IPS DF 6.9 (cell line): ENCODE results near the gene ZNF581.
A peak's percentile ranks its signal among the peaks of the same experiment; 100 is the strongest.

Source experiments
- DNase-seq: peaks from one replicate; pipeline ENCODE4 v3.0.0-alpha.2; 2013; ENCODE audit warnings: low read depth, low spot score
- H3K27ac ChIP-seq: one replicate; pipeline ENCODE4 v1.5.1; 2013; ENCODE audit warnings: low read length, control low read depth
- H3K27me3 ChIP-seq: 2 replicates; pipeline ENCODE4 v1.6.1; 2013; ENCODE audit warnings: mild to moderate bottlenecking, low read length; ENCODE audit not compliant: control insufficient read depth, insufficient read depth
- H3K36me3 ChIP-seq: 2 replicates; pipeline ENCODE4 v1.6.1; 2013; ENCODE audit warnings: low read length; ENCODE audit not compliant: control insufficient read depth, insufficient read depth
- H3K4me1 ChIP-seq: 2 replicates; pipeline ENCODE4 v1.6.1; 2013; ENCODE audit warnings: low read length; ENCODE audit not compliant: control insufficient read depth, insufficient read depth
- H3K4me3 ChIP-seq: 2 replicates; pipeline ENCODE4 v1.5.1; 2013; ENCODE audit warnings: mild to moderate bottlenecking, low read length
- H3K9me3 ChIP-seq: 2 replicates; pipeline ENCODE4 v1.6.1; 2013; ENCODE audit warnings: low read length, inconsistent platforms; ENCODE audit not compliant: control insufficient read depth, insufficient read depth
- WGBS: extraction: QIAGEN DNeasy Blood & Tissue Kit; methylation state at CpG from one replicate; pipeline ENCODE4 v1.1.7; 2013; ENCODE audit warnings: mixed read lengths, missing lambda C conversion rate; ENCODE audit not compliant: insufficient read length, insufficient coverage; 5-methylcytosine and 5-hydroxymethylcytosine counted together

Gene ZNF581

GRCh38 chr19:55619286-55619685 is 24.2 kb upstream of the ZNF581 start:
- Histone ChIP-seq H3K4me3 (no peak overlapping the region), H3K4me1 (no peaks in the 10 kb centered on the region), H3K27me3 (no peaks in the 10 kb centered on the region), H3K27ac (no peak overlapping the region), H3K36me3 (peaks cover 22% of the 10 kb centered on the region), H3K9me3 (no peaks in the 10 kb centered on the region)
- WGBS: no CpG with 5 or more reads among the region's 3 CpGs
- DNase-seq: no peak

- H3K4me1 ChIP-seq: no peaks in the 10 kb centered on the region
- H3K36me3 ChIP-seq: peaks cover 11% of the 10 kb centered on the region
- DNase-seq: no peak
- no peaks in the 10 kb centered on the region for H3K27me3 ChIP-seq
- no CpG with 5 or more reads among the region's 12 CpGs for WGBS
- H3K27ac ChIP-seq: no peak overlapping the region
- H3K4me3 ChIP-seq: no peak overlapping the region
- no peaks in the 10 kb centered on the region for H3K9me3 ChIP-seq
These were observed 22.8 kb upstream of the ZNF581 start for GRCh38 chr19:55620410-55621204.

- H3K36me3 ChIP-seq: peaks cover 6% of the 10 kb centered on the region
- H3K4me3 ChIP-seq: no peak overlapping the region
- no peaks in the 10 kb centered on the region for H3K27me3 ChIP-seq
- no CpG with 5 or more reads among the region's 9 CpGs for WGBS
- H3K4me1 ChIP-seq: no peaks in the 10 kb centered on the region
- no peaks in the 10 kb centered on the region for H3K9me3 ChIP-seq
- no peak overlapping the region for H3K27ac ChIP-seq
- no peak for DNase-seq
These were observed 22.2 kb upstream of the ZNF581 start for GRCh38 chr19:55621205-55621672.

GRCh38 chr19:55621673-55622231 is 21.7 kb upstream of the ZNF581 start:
- H3K36me3 ChIP-seq: peaks cover 1% of the 10 kb centered on the region
- no peaks in the 10 kb centered on the region for H3K4me1 ChIP-seq
- no CpG with 5 or more reads among the region's 55 CpGs for WGBS
- H3K27ac ChIP-seq: no peak overlapping the region
- H3K27me3 ChIP-seq: no peaks in the 10 kb centered on the region
- no peak overlapping the region for H3K4me3 ChIP-seq
- H3K9me3 ChIP-seq: no peaks in the 10 kb centered on the region
- no peak for DNase-seq

- no peak for DNase-seq
- Histone ChIP-seq H3K36me3 (no peaks in the 10 kb centered on the region; the same call in 1 of the 2 replicates), H3K4me1 (no peaks in the 10 kb centered on the region), H3K27me3 (no peaks in the 10 kb centered on the region), H3K9me3 (no peaks in the 10 kb centered on the region), H3K4me3 (no peak overlapping the region), H3K27ac (no peak overlapping the region)
- no CpG with 5 or more reads among the region's 40 CpGs for WGBS
These were observed 21.0 kb upstream of the ZNF581 start for GRCh38 chr19:55622242-55622969.

GRCh38 chr19:55623130-55623529 is 20.3 kb upstream of the ZNF581 start:
- DNase-seq: no peak

GRCh38 chr19:55623561-55623960 is 19.9 kb upstream of the ZNF581 start:
- Histone ChIP-seq H3K27me3 (no peaks in the 10 kb centered on the region), H3K4me3 (no peak overlapping the region; the same call in 1 of the 2 replicates), H3K27ac (no peak overlapping the region), H3K9me3 (no peaks in the 10 kb centered on the region), H3K36me3 (no peaks in the 10 kb centered on the region), H3K4me1 (no peaks in the 10 kb centered on the region)
- no peak for DNase-seq
- no CpG with 5 or more reads among the region's 7 CpGs for WGBS

More at GRCh38 chr19:55623130-55623529, 20.3 kb upstream of the ZNF581 start:
- no peak overlapping the region for H3K4me3 ChIP-seq
- H3K36me3 ChIP-seq: no peaks in the 10 kb centered on the region
- no peaks in the 10 kb centered on the region for H3K9me3 ChIP-seq
- H3K4me1 ChIP-seq: no peaks in the 10 kb centered on the region
- H3K27me3 ChIP-seq: no peaks in the 10 kb centered on the region
- no CpG with 5 or more reads among the region's 7 CpGs for WGBS
- H3K27ac ChIP-seq: no peak overlapping the region

GRCh38 chr19:55624109-55625003 is 19.1 kb upstream of the ZNF581 start, which contains the start of gene ZNF784:
Gene ZNF784, minus strand, starts transcription at chr19:55624566. Its CDS starts 5 bp downstream, at chr19:55624561.
- H3K27ac ChIP-seq: no peak within 1 kb of the TSS
- peak within 1 kb of the TSS; percentile 99 for H3K4me3 ChIP-seq
- no peaks in the 10 kb centered on the region for H3K36me3 ChIP-seq
- H3K9me3 ChIP-seq: no peaks in the 10 kb centered on the region
- DNase-seq: no peak
- WGBS: no CpG with 5 or more reads among the region's 56 CpGs
- H3K27me3 ChIP-seq: no peaks in the 10 kb centered on the region
- H3K4me1 ChIP-seq: no peaks in the 10 kb centered on the region

GRCh38 chr19:55625004-55625326 is 18.5 kb upstream of the ZNF581 start:
- Histone ChIP-seq H3K36me3 (no peaks in the 10 kb centered on the region), H3K4me1 (no peaks in the 10 kb centered on the region), H3K4me3 (peak overlapping the region; percentile 28; the same call in 1 of the 2 replicates), H3K27ac (no peak overlapping the region), H3K9me3 (no peaks in the 10 kb centered on the region), H3K27me3 (no peaks in the 10 kb centered on the region)
- DNase-seq: no peak
- WGBS: no CpG with 5 or more reads among the region's 11 CpGs

GRCh38 chr19:55626350-55626749 is 17.1 kb upstream of the ZNF581 start:
- Histone ChIP-seq H3K36me3 (no peaks in the 10 kb centered on the region), H3K27me3 (no peaks in the 10 kb centered on the region), H3K27ac (no peak overlapping the region), H3K9me3 (no peaks in the 10 kb centered on the region), H3K4me3 (no peak overlapping the region), H3K4me1 (no peaks in the 10 kb centered on the region)
- WGBS: no CpG with 5 or more reads among the region's 11 CpGs
- DNase-seq: no peak
